HEK293 (cell line): ENCODE measurements around the gene DOCK8.

Experiments
- CTCF ChIP-seq: fragments of 450-650 bp; formaldehyde crosslinking; IDR thresholded peaks from 2 replicates; pipeline ENCODE4 v1.5.1; 2016; ENCODE audit warnings: missing biosample characterization, missing genetic modification characterization
- TCF7L2 ChIP-seq: IDR thresholded peaks from 2 replicates; pipeline ENCODE4 v1.6.1; 2011; ENCODE audit warnings: low read depth, mild to moderate bottlenecking, inconsistent platforms, low read length, moderate library complexity, borderline replicate concordance
- ZNF10 ChIP-seq: fragments of 450-650 bp; formaldehyde crosslinking; IDR thresholded peaks from 2 replicates; pipeline ENCODE4 v1.5.1; 2017; ENCODE audit warnings: missing biosample characterization, missing genetic modification characterization
- ZNF140 ChIP-seq: fragments of 450-650 bp; formaldehyde crosslinking; IDR thresholded peaks from 2 replicates; pipeline ENCODE4 v1.5.1; 2016; ENCODE audit warnings: missing biosample characterization, missing genetic modification characterization
- ZNF211 ChIP-seq: fragments of 450-650 bp; formaldehyde crosslinking; IDR thresholded peaks from 2 replicates; pipeline ENCODE4 v1.5.1; 2016; ENCODE audit warnings: low read depth, missing biosample characterization, missing genetic modification characterization
- ZNF239 ChIP-seq: fragments of 450-650 bp; formaldehyde crosslinking; IDR thresholded peaks from 2 replicates; pipeline ENCODE4 v1.5.1; 2016; ENCODE audit warnings: missing biosample characterization, missing genetic modification characterization
- ZNF274 ChIP-seq, 2 experiments: fragments of 200-500 bp in 1 of 2; fragments of 450-650 bp in 1 of 2; sonication (Bioruptor generic) in 1 of 2; formaldehyde crosslinking in 1 of 2; IDR thresholded peaks; 2 replicates each; pipeline versions ENCODE4 v1.5.1 to v1.6.1; 2014 to 2016; ENCODE audit warnings: borderline replicate concordance in 1 of 2, inconsistent platforms in 1 of 2, low read length in 1 of 2, missing biosample characterization in 1 of 2, missing genetic modification characterization in 1 of 2
- ZNF654 ChIP-seq: fragments of 450-650 bp; formaldehyde crosslinking; IDR thresholded peaks from 2 replicates; pipeline ENCODE4 v1.5.1; 2016; ENCODE audit warnings: low read depth, missing biosample characterization, missing genetic modification characterization
- ZSCAN18 ChIP-seq: fragments of 450-650 bp; formaldehyde crosslinking; IDR thresholded peaks from 2 replicates; pipeline ENCODE4 v1.5.1; 2016; ENCODE audit warnings: missing biosample characterization, missing genetic modification characterization

DNA sequence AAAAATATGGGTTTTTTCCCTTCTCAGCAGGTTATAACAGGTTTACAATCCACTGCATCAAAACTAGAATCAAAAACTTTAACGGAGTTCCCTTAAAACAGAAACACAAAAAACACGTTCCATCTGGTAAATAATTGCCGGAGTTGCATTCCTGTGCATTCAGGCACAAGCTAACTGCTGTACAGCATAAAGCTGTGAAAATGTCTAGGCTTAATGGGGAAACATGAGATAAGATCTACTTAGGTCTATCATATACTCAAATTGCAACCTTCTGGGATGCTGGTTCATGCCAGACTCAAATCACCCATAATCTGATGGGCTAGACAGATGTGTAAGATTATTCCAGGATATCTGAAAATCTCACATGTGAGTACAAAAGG is 265.3 kb downstream of the DOCK8 start:
- no peak for TF ChIP-seq CTCF (tag by site-specific recombination)
- TF ChIP-seq ZNF654 (tag by site-specific recombination) = no peak
- TF ChIP-seq ZNF211 = no peak
- no peak for TF ChIP-seq ZNF10 (tag by site-specific recombination)
- no peak for TF ChIP-seq TCF7L2
- no peak for TF ChIP-seq ZNF274 (IDR thresholded peaks at IDR 0.05; ENCODE audit: low read length)
- no peak for TF ChIP-seq ZNF274 (tag by site-specific recombination; IDR thresholded peaks at IDR 0.05; ENCODE audit: borderline replicate concordance)
- no peak for TF ChIP-seq ZNF239
- no peak for TF ChIP-seq ZSCAN18 (tag by site-specific recombination)
- TF ChIP-seq ZNF140 (tag by site-specific recombination) = no peak
